Gastrocnemius medialis (tissue), 4 donors: ENCODE measurements around the gene XYLT1.

Experiments
- CTCF ChIP-seq, 5 experiments: fragments of 450-650 bp in 3 of 5; fragments of 200-600 bp in 2 of 5; sonication (generic) in 2 of 5; IDR thresholded peaks in 4 of 5; conservative IDR thresholded peaks in 1 of 5; 1 replicate in 4 of 5; 2 replicates in 1 of 5; pipeline ENCODE4 v1.5.1; 2016 to 2019; ENCODE audit warnings: antibody characterized with exemption in 5 of 5, mild to moderate bottlenecking in 3 of 5, moderate library complexity in 3 of 5
- POLR2A ChIP-seq, 2 donors: fragments of 450-650 bp; IDR thresholded peaks; one replicate each; pipeline ENCODE4 v1.6.1; 2017; ENCODE audit warnings: antibody characterized with exemption in 2 of 2, mild to moderate bottlenecking in 2 of 2, moderate library complexity in 2 of 2

- no peak for TF ChIP-seq CTCF (IDR thresholded peaks at IDR 0.05 in 4 of 5, conservative IDR thresholded peaks at IDR 0.05 in 1 of 5)
- no peak for TF ChIP-seq POLR2A (IDR thresholded peaks at IDR 0.05)
Observed at GRCh38 chr16:17056666-17057065, 414.1 kb downstream of the XYLT1 start.
